Heart left ventricle (tissue), 13 donors: ENCODE measurements around the gene NYAP1.

Experiments
- POLR2A ChIP-seq, 2 donors: fragments of 450-650 bp; IDR thresholded peaks; one replicate each; pipeline ENCODE4 v1.6.1; 2017; ENCODE audit warnings: antibody characterized with exemption in 2 of 2, mild to moderate bottlenecking in 2 of 2, moderate library complexity in 2 of 2
- TF ChIP-seq, protein P1 (sequence below), 12 donors: fragments of 200-600 bp; sonication (generic) in 4 of 12; IDR thresholded peaks; one replicate each; pipeline versions ENCODE4 v1.5.0 to v1.8.0; 2018 to 2022; ENCODE audit warnings: antibody characterized with exemption in 12 of 12, mild to moderate bottlenecking in 5 of 12
- donor health status: ischemic (EF 13 %, LVEDD 7.1; RV severe dilation, severe dysfunction).
- donor health status: DM: no; HTN: yes; CAD: no.
- donor health status: DM: no; HTN: no; CAD: no.
- donor health status: ischemic (EF 25% LVEDD 6.9; RV normal size, moderate dysfunction).
- donor health status: ischemic (EF 25% LVEDD 5.7; RV mildly dilated, moderate dysfunction).
- donor health status: ischemic (EF 35%, LVEDD 5.7; RV mildly dilated, moderate dysfunction).
- donor health status: nonischemic (EF 11% LVEDD 7.7; RV severe dilation, severe dysfunction).
- donor health status: DM: yes; HTN: yes; CAD: no.
- donor health status: PGD.
- donor health status: ischemic (EF 29% LVEDD 5.4; RV normal size, mild dysfunction).
- donor health status: nonischemic (EF 23%, LVEDD 6.1; RV moderate dilation, normal function).

DNA sequence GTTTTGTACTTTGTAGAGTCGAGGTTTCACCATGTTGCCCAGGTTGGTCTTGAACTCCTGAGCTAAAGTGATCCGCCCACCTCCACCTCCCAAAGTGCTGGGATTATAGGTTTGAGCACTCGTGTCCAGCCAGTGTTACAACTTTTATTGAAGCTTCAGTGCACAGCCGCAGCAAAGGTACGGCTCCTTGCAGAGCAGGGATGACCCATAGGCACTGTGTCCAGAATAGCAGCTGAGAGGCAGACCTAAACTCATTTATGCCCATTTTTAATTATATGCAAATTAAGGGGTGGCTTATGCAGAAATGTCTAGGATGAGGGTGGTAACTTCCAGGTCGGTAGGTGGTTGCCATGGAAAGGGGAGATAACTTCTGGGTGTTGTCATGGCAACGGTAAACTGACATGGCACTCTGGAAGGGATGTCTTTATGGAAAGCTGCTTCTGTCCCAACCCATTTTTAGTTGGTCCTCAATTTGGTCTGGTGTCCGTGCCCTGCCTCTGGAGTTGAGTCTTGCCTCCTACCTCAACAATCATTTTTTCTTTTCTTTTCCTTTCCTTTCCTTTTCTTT is 22.7 kb downstream of the NYAP1 start:
- TF ChIP-seq, protein P1, sequence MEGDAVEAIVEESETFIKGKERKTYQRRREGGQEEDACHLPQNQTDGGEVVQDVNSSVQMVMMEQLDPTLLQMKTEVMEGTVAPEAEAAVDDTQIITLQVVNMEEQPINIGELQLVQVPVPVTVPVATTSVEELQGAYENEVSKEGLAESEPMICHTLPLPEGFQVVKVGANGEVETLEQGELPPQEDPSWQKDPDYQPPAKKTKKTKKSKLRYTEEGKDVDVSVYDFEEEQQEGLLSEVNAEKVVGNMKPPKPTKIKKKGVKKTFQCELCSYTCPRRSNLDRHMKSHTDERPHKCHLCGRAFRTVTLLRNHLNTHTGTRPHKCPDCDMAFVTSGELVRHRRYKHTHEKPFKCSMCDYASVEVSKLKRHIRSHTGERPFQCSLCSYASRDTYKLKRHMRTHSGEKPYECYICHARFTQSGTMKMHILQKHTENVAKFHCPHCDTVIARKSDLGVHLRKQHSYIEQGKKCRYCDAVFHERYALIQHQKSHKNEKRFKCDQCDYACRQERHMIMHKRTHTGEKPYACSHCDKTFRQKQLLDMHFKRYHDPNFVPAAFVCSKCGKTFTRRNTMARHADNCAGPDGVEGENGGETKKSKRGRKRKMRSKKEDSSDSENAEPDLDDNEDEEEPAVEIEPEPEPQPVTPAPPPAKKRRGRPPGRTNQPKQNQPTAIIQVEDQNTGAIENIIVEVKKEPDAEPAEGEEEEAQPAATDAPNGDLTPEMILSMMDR (IDR thresholded peaks at IDR 0.05): no peak
- TF ChIP-seq POLR2A (IDR thresholded peaks at IDR 0.05): no peak
